Anterior cingulate cortex (tissue), 58 donors: ENCODE measurements around the gene GPAT2.
"Not testable (repeated sequence)": the region's sequence is repeated elsewhere in the genome, so short reads cannot be mapped to it uniquely, and the experiment has no call there.

Experiments used
- DNase-seq, 58 donors: peaks; one replicate each; lab custom pipeline; 2025; lab: John Stamatoyannopoulos, UW

Gene GPAT2

DNA sequence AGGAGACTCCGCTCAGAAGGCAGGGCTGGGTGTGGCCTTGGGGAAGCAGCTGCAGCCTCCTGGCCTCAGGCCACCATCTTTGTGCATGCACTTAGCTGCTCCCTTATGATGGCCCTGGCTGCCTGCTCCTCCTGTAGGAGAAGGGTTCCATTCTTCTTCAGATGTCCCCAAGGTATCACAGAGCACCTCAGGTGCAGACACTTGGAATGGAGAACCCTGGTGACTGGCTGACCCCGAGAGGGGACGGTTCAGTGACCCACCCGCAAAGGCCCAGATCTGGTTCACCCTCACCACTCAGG is 9.6 kb downstream of the GPAT2 start:
- no peak for DNase-seq

DNA sequence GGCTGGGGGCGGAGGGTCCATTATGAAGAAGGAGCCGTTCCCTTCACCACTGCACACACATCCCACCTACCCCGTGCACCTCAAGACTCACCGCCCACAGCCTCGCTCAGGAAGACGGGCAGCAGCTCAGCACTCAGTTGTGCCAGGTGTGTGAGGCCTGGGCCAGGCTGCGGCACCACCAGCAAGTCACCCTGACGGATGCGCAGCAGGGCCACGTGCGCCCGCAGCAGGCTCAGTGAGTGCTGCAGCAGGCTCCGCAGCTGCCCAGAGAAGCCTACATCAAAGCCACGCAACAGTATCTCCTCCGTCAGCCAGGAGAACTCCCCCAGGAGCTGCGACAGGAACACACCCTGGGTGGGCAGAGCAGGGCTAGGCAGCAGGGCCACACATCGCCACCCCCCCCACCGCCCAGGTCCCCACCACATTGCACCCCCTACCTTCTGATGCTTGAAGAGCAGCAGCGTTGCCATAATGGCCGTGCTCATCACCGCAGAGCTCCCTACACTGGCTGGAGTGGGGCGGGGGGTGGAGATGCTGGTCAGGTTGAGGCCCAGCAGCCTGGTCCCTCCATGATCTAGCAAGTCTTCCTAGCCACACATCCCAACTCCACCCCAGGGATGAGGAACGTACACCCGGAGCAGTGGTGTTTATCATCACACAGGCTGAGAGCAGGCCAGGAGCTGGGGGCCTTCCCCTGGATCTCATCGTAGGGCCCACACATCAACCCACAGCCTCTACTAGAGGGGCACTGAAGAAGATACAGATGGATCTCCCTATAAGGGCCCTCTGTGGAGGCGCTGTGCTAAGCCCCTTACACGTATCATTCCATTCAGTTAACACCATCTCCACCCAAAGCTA is 10.2 kb downstream of the GPAT2 start:
- no peak for DNase-seq

DNA sequence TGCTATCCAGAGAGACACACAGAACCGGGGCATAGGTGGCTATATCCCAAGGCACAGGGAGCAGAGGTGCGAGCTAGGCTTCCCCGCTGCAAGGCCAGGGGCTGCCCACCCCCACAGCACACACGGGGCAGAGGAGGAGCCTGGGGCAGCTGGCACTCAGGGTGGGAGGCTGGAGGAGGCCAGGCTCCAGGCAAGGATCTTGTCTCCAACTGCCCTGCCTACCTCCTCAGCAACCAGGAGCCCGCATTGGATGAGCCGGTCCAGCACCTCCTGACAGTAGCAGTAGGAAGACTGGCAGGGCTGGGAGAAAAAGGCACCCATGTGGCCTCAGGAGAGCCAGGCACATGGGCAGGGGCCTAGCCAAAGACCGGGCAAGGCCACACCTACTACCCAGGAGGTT is 11.0 kb downstream of the GPAT2 start:
- not testable (repeated sequence) for DNase-seq

DNA sequence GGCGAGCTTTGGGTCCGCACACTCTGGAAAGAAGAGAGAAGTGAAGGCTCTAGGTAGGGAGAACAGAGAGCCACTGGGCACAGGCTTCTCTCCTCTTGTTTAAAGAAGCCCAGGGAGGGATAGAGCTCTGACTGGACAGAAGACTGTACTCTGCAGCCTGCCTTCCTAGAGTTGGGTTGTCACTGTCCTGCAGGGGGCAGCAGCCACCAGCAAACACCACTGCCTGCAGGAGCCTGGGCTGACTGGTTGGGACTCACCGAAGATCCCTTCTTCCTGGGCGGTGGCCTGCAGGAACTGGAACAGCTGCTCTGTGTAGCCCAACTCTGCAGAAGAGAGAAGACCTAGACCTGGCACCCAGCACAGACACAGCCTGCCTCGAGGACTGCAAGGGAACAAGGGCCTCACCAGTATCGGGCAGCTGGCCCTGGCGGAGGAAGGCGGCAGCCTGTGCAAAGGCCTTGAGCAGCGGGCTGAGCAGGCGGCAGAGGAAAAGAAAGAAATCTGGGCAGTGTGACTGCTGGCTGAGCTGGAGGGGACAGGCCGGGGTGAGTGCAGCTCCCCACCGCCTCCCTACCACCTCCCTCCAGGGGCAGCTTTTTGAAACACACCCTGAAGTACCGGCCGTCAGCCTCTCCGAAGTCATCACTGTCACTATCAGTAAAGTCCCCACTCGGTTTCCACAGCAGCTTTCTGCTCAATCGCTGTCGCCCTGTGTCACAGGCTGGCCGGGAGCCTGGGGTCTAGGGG is 11.8 kb downstream of the GPAT2 start:
- DNase-seq = not testable (repeated sequence)

DNA sequence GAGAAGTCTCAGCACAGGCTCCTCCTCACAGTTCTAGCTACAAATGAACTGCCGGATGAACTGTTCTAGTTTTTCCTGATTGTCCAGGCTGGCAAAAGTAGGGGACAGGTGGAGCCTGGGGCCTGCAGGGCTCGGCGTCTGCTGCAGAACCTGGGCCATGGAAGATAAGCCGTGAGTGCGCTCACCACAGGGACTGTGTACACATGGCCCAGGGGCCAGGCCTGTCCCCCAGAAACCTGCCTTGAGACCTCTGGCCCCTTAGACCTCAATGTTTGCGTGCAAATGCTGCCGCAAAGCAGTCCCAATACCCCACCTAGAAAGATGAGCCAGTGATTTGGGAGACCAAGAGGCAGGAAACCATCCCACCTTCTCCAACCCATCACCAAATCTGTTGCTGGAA is 12.6 kb downstream of the GPAT2 start:
- not testable (repeated sequence) for DNase-seq

- not testable (repeated sequence) for DNase-seq
These were observed 13.6 kb downstream of the GPAT2 start for GRCh38 chr2:96021142-96021541.

- not testable (repeated sequence) for DNase-seq
These were observed 14.7 kb downstream of the GPAT2 start for GRCh38 chr2:96019909-96020590.

DNA sequence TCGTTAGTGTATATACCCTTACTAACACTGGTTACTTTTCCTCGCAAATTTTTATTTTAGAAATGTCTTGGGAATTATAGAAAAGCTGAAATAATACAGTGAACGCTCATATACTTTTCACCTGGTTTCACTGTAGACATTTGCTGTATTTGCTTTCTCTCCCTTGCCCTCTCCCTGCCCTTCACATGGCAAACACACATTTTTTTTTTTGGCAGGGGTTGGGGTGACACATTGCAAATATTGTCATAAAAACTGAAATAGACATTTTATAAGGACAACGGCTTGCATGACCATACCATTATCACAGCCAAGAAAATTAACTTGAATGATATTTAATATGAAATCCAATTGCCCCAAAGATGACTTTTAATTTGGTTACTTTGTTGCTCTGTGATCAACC is 18.4 kb downstream of the GPAT2 start:
- DNase-seq = not testable (repeated sequence)

DNA sequence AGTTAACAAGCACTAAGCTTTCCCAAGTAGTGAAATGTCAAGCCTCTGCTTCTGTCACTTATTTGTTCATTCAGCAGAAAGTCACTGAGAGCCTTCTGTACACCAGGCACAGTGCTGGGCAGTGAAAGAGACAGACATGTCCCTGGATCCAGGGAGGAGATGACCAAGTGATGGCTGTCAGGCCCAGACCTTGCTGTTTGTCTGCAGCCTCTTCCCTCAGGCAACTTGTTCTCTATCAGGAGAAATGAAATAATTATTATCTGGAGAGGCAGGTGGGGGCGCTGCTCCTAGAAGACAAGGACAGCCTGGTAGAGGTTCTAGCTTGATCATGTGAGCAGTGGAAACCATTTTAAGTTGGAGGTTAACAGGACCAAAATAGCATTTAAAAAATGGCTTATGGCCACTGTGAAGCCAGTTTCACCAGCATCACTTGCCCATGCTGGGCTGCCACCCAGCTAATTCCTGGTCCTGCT is 21.9 kb downstream of the GPAT2 start:
- DNase-seq = not testable (repeated sequence)

- DNase-seq = not testable (repeated sequence)
These were observed 22.5 kb downstream of the GPAT2 start for GRCh38 chr2:96012086-96012791.

GRCh38 chr2:96011129-96011455 is 23.6 kb downstream of the GPAT2 start:
- not testable (repeated sequence) for DNase-seq

GRCh38 chr2:96010320-96011128 is 24.2 kb downstream of the GPAT2 start:
- DNase-seq = not testable (repeated sequence)

- not testable (repeated sequence) for DNase-seq
These were observed 24.9 kb downstream of the GPAT2 start for GRCh38 chr2:96009833-96010232.

- DNase-seq = not testable (repeated sequence)
These were observed 26.7 kb downstream of the GPAT2 start for GRCh38 chr2:96008051-96008450.

GRCh38 chr2:96006248-96006647 is 28.5 kb downstream of the GPAT2 start:
- DNase-seq = not testable (repeated sequence)

GRCh38 chr2:95992520-95993272 is 42.0 kb downstream of the GPAT2 start:
- not testable (repeated sequence) for DNase-seq

DNA sequence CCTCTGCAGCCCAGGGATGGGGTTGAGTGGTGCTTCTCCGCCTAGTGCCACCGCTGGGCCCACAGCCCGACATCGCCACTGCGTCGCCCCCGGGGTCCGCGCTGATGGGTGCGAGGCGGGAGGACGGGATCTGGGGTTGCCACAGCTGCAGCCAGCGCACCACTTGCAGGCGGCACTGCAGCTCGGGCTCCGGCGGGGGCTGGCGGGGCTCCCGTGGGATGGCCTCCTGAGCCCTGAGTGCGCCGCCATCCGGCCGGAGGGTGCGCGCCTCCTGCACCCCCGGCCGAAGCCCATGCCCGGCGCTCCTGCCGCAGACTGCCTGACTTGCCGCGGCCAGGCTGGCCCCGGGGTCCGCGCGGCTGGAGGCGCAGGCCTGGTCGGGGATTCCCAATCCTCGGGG is 42.6 kb downstream of the GPAT2 start:
- not testable (repeated sequence) for DNase-seq

GRCh38 chr2:95991351-95992094 is 43.2 kb downstream of the GPAT2 start, which contains the start of gene ANKRD36C:
ANKRD36C (minus strand) TSS chr2:95991824; CDS start chr2:95991708, 116 bp downstream.
- not testable (repeated sequence) for DNase-seq
